Natural killer cell (primary cell): ENCODE measurements around the gene CYP19A1. TPM values are rescaled to one million over a fixed set of nuclear protein-coding genes. Genes with fewer than 3 reads are reported as not detected.

Experiments used
- ATAC-seq, 3 donors: fragments of 150-1000 bp in 2 of 3; fragments of 200-7000 bp in 1 of 3; cut with Tn5 transposase; 1 replicate in 1 of 3; 2 replicates in 2 of 3; pipeline ENCODE4 v1.10.0; 2021; ENCODE audit warnings: mild to moderate bottlenecking in 2 of 3, moderate library complexity in 2 of 3
- DNase-seq, 2 donors: peaks; one replicate each; pipeline versions ENCODE4 v3.0.0 to v3.0.0-alpha.2; 2013 to 2021; ENCODE audit warnings: mixed read lengths in 1 of 2
- H3K27ac ChIP-seq: one replicate; pipeline ENCODE4 v1.5.1; 2013; ENCODE audit warnings: mild to moderate bottlenecking, low read length
- H3K27me3 ChIP-seq: one replicate; pipeline ENCODE4 v1.6.1; 2013; ENCODE audit warnings: low read length; ENCODE audit not compliant: control insufficient read depth, insufficient read depth
- H3K36me3 ChIP-seq: one replicate; pipeline ENCODE4 v1.6.1; 2013; ENCODE audit warnings: low read length; ENCODE audit not compliant: control insufficient read depth, insufficient read depth
- H3K4me1 ChIP-seq: one replicate; pipeline ENCODE4 v1.6.1; 2013; ENCODE audit warnings: low read length; ENCODE audit not compliant: control insufficient read depth, insufficient read depth
- H3K4me3 ChIP-seq: one replicate; pipeline ENCODE4 v1.5.1; 2013; ENCODE audit warnings: low read length
- H3K9me3 ChIP-seq: one replicate; pipeline ENCODE4 v1.6.1; 2013; ENCODE audit warnings: low read length; ENCODE audit not compliant: control insufficient read depth, insufficient read depth
- H3K27ac Mint-ChIP-seq, 2 donors: one replicate each; pipeline ENCODE4 v1.8.0; 2022; ENCODE audit warnings: mild to moderate bottlenecking in 2 of 2, mixed read lengths in 2 of 2, moderate library complexity in 1 of 2
- H3K27me3 Mint-ChIP-seq, 2 donors: one replicate each; pipeline ENCODE4 v1.8.0; 2022; ENCODE audit warnings: low read depth in 2 of 2, mixed read lengths in 2 of 2
- H3K36me3 Mint-ChIP-seq: one replicate; pipeline ENCODE4 v1.8.0; 2022; ENCODE audit warnings: mixed read lengths
- H3K4me1 Mint-ChIP-seq, 2 donors: one replicate each; pipeline ENCODE4 v1.8.0; 2022; ENCODE audit warnings: mixed read lengths in 2 of 2
- H3K4me3 Mint-ChIP-seq: one replicate; pipeline ENCODE4 v1.8.0; 2022; ENCODE audit warnings: mild to moderate bottlenecking, moderate library complexity, mixed read lengths
- H3K9me3 Mint-ChIP-seq, 2 donors: one replicate each; pipeline ENCODE4 v1.8.0; 2022; ENCODE audit warnings: mixed read lengths in 2 of 2
- CTCF ChIP-seq: fragments of 200-600 bp; IDR thresholded peaks from one replicate; pipeline ENCODE4 v1.8.0; 2022; ENCODE audit warnings: antibody characterized with exemption
- WGBS: methylation state at CpG from one replicate; pipeline ENCODE4 v1.1.7; 2013; ENCODE audit warnings: missing lambda C conversion rate; ENCODE audit not compliant: insufficient coverage; 5-methylcytosine and 5-hydroxymethylcytosine counted together
- intact Hi-C: fragments of 100-400 bp; cut with micrococcal nuclease; formaldehyde crosslinking; loops from one replicate; pipeline ENCODE4 v1.14.2; 2022
- total RNA-seq, 4 donors: library from RNA; stranded (reverse); fragments of 120-200 nt in 1 of 4; gene quantifications; one replicate each; pipeline versions ENCODE4 v1.2.3 to v1.2.4, GENCODE V29; 2013 to 2022

Gene CYP19A1
- total RNA-seq, 3 donors from 2014 or later (not counting 1 experiment from before 2014, with no cell fraction given): not detected

- Mint-ChIP-seq H3K4me1 (no peaks in the 10 kb centered on the region), H3K27ac (no peak overlapping the region), H3K9me3 (no peaks in the 10 kb centered on the region), H3K27me3 (peaks cover 7 to 10% of the 10 kb centered on the region in 2 donors), H3K36me3 (no peaks in the 10 kb centered on the region), H3K4me3 (no peak overlapping the region)
- no peaks in the 10 kb centered on the region for H3K27me3 ChIP-seq
- no peaks in the 10 kb centered on the region for H3K36me3 ChIP-seq
- ATAC-seq (no peak), DNase-seq (no peak)
- no peaks in the 10 kb centered on the region for H3K9me3 ChIP-seq
- H3K27ac ChIP-seq: no peak overlapping the region
- H3K4me3 ChIP-seq: no peak overlapping the region
- H3K4me1 ChIP-seq: no peaks in the 10 kb centered on the region
- TF ChIP-seq CTCF: no peak
- 94% methylated on average over 10 of the region's 10 CpGs for WGBS
- intact Hi-C loops: no loop called here
Measured at GRCh38 chr15:51314391-51315337, 23.7 kb downstream of the CYP19A1 start.

GRCh38 chr15:51313644-51314280 lies 24.6 kb downstream of the CYP19A1 start:
- intact Hi-C loops: no loop called here
- TF ChIP-seq CTCF: no peak

GRCh38 chr15:51313074-51313393 lies 25.4 kb downstream of the CYP19A1 start:
- Histone ChIP-seq H3K9me3 (no peaks in the 10 kb centered on the region), H3K27ac (no peak overlapping the region), H3K4me3 (no peak overlapping the region), H3K27me3 (no peaks in the 10 kb centered on the region), H3K4me1 (no peaks in the 10 kb centered on the region), H3K36me3 (no peaks in the 10 kb centered on the region)
- intact Hi-C loops: no loop called here
- H3K4me3 Mint-ChIP-seq: no peak overlapping the region
- TF ChIP-seq CTCF: no peak
- H3K4me1 Mint-ChIP-seq: no peaks in the 10 kb centered on the region
- ATAC-seq (no peak), DNase-seq (no peak)
- no peak overlapping the region for H3K27ac Mint-ChIP-seq
- H3K36me3 Mint-ChIP-seq: no peaks in the 10 kb centered on the region
- peaks cover 4 to 16% of the 10 kb centered on the region in 2 donors for H3K27me3 Mint-ChIP-seq
- no peaks in the 10 kb centered on the region for H3K9me3 Mint-ChIP-seq

More at GRCh38 chr15:51313644-51314280, 24.6 kb downstream of the CYP19A1 start:
- H3K36me3 ChIP-seq: no peaks in the 10 kb centered on the region
- no peaks in the 10 kb centered on the region for H3K4me1 Mint-ChIP-seq
- H3K9me3 ChIP-seq: no peaks in the 10 kb centered on the region
- no peaks in the 10 kb centered on the region for H3K36me3 Mint-ChIP-seq
- whole genome bisulfite sequencing: 78% methylated on average over 7 of the region's 10 CpGs
- no peaks in the 10 kb centered on the region for H3K27me3 ChIP-seq
- H3K27me3 Mint-ChIP-seq: peaks cover 4 to 10% of the 10 kb centered on the region in 2 donors
- no peak for ATAC-seq
- H3K27ac Mint-ChIP-seq: no peak overlapping the region
- no peak overlapping the region for H3K4me3 Mint-ChIP-seq
- no peak overlapping the region for H3K27ac ChIP-seq
- DNase-seq: no peak
- H3K4me1 ChIP-seq: no peaks in the 10 kb centered on the region
- no peaks in the 10 kb centered on the region for H3K9me3 Mint-ChIP-seq
- H3K4me3 ChIP-seq: no peak overlapping the region
